Amniotic epithelial cell (primary cell): ENCODE data around the gene FAM161A.

Experiments used
- DNase-seq: peaks from one replicate; pipeline ENCODE4 v3.0.0-alpha.2; 2010; ENCODE audit warnings: low read depth

FAM161A gene

DNA sequence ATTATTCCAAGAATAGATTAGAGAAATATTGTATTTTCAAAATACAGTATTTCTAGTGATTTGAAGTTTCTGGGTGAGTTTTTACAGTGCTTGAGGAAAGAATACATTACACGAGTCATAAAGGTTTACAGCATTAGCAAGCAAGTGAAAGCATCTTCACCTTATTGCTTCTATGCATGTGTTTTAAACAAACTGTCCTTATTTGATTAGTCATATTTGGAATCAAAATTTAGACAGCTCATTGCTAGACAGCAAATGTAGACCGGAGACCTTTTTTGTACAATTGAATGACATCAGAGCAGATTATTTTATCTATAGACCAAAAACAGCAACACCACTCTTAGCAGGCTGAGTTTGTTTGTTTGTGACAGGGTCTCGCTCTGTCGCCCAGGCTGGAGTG is 69.2 kb downstream of the FAM161A start:
- no peak for DNase-seq

DNA sequence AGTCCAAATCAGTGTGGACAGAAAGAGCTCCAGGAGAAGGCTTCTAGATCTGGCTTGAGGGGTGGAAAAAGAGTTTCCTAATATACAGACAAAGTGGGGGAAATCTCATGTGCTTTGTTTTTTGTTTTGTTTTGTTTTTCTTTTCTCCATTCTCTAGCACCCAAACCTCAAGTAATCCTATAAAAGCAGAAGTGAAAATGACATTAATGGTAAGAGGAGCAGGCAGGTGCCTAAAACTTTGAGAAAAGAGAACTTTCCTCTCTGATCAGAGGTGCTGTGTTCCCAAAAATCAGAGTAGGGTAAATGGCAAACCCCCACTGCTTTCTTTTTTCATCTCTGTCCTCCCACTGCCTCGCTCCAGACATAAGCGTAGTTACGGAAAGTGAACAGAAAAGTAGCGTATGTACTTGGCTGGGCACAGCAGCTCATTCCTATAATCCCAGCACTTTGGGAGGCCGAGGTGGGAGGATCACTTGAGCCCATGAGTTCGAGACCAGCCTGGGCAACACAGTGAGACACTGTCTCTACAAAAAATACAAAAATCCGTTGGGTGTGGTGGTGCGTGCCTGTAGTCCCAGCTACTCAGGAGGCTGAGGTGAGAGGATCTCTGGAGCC is 77.8 kb downstream of the FAM161A start:
- no peak for DNase-seq
